HUES64 (cell line): ENCODE data around the gene LYPD3.
"Not testable (repeated sequence)": the region's sequence is repeated elsewhere in the genome, so short reads cannot be mapped to it uniquely, and the experiment has no call there.

Experiments used
- H3K27ac ChIP-seq: 2 replicates; pipeline ENCODE4 v1.7.0; 2013; ENCODE audit warnings: low read depth, low read length, inconsistent platforms
- H3K27me3 ChIP-seq: 2 replicates; pipeline ENCODE4 v1.6.1; 2013; ENCODE audit warnings: mild to moderate bottlenecking, low read length; ENCODE audit not compliant: insufficient read depth
- H3K36me3 ChIP-seq: 2 replicates; pipeline ENCODE4 v1.6.1; 2013; ENCODE audit warnings: mild to moderate bottlenecking, low read length; ENCODE audit not compliant: insufficient read depth
- H3K4me1 ChIP-seq: 2 replicates; pipeline ENCODE4 v1.6.1; 2013; ENCODE audit warnings: mild to moderate bottlenecking, low read length, moderate library complexity; ENCODE audit not compliant: insufficient read depth
- H3K4me3 ChIP-seq: 2 replicates; pipeline ENCODE4 v1.5.1; 2013; ENCODE audit warnings: mild to moderate bottlenecking, low read length, moderate library complexity
- H3K9ac ChIP-seq: 2 replicates; pipeline ENCODE4 v1.6.1; 2013; ENCODE audit warnings: mild to moderate bottlenecking, low read depth, low read length
- H3K9me3 ChIP-seq: 2 replicates; pipeline ENCODE4 v1.6.1; 2013; ENCODE audit warnings: low read depth, low read length; ENCODE audit not compliant: insufficient read depth
- WGBS: fragments of 150-250, 120-280 bp; methylation state at CpG from one replicate; pipeline ENCODE4 v1.1.7; 2013; ENCODE audit warnings: missing lambda C conversion rate; 5-methylcytosine and 5-hydroxymethylcytosine counted together

Gene LYPD3

GRCh38 chr19:43444531-43445287, 20.7 kb downstream of the LYPD3 start:
- H3K4me1 ChIP-seq = no peaks in the 10 kb centered on the region
- WGBS = 92% methylated on average over 15 of the region's 15 CpGs
- H3K27ac ChIP-seq = no peak overlapping the region
- H3K4me3 ChIP-seq = no peak overlapping the region
- H3K27me3 ChIP-seq = no peaks in the 10 kb centered on the region
- H3K9me3 ChIP-seq = no peaks in the 10 kb centered on the region
- no peaks in the 10 kb centered on the region for H3K36me3 ChIP-seq
- H3K9ac ChIP-seq = no peak overlapping the region

- not testable (repeated sequence) for H3K27ac ChIP-seq, H3K4me1 ChIP-seq, H3K9me3 ChIP-seq, H3K27me3 ChIP-seq, H3K9ac ChIP-seq, H3K4me3 ChIP-seq, H3K36me3 ChIP-seq
- WGBS = 93% methylated on average over 9 of the region's 9 CpGs
Observed at GRCh38 chr19:43444091-43444490, 21.3 kb downstream of the LYPD3 start.

- H3K36me3 ChIP-seq = no peaks in the 10 kb centered on the region
- no peaks in the 10 kb centered on the region for H3K9me3 ChIP-seq
- H3K9ac ChIP-seq = no peak overlapping the region
- H3K27ac ChIP-seq = no peak overlapping the region
- no peaks in the 10 kb centered on the region for H3K27me3 ChIP-seq
- H3K4me1 ChIP-seq = no peaks in the 10 kb centered on the region
- 87% methylated on average over 2 of the region's 3 CpGs for WGBS
- H3K4me3 ChIP-seq = no peak overlapping the region
Observed at GRCh38 chr19:43441716-43442115, 23.7 kb downstream of the LYPD3 start.

GRCh38 chr19:43439709-43440063, 25.7 kb downstream of the LYPD3 start:
- no peaks in the 10 kb centered on the region for H3K4me1 ChIP-seq
- H3K9me3 ChIP-seq = no peaks in the 10 kb centered on the region
- no peak overlapping the region for H3K9ac ChIP-seq
- no peaks in the 10 kb centered on the region for H3K36me3 ChIP-seq
- no peaks in the 10 kb centered on the region for H3K27me3 ChIP-seq
- no peak overlapping the region for H3K4me3 ChIP-seq
- H3K27ac ChIP-seq = no peak overlapping the region

- 91% methylated on average over 9 of the region's 14 CpGs for WGBS
- Histone ChIP-seq H3K9ac (no peak overlapping the region), H3K4me3 (no peak overlapping the region)
Observed at GRCh38 chr19:43439032-43439708, 26.2 kb downstream of the LYPD3 start.

GRCh38 chr19:43438291-43439031, 26.9 kb downstream of the LYPD3 start:
- no peaks in the 10 kb centered on the region for H3K27me3 ChIP-seq
- no peak overlapping the region for H3K4me3 ChIP-seq
- 93% methylated on average over 9 of the region's 9 CpGs for WGBS
- H3K27ac ChIP-seq = no peak overlapping the region
- H3K9me3 ChIP-seq = no peaks in the 10 kb centered on the region
- no peaks in the 10 kb centered on the region for H3K4me1 ChIP-seq
- no peak overlapping the region for H3K9ac ChIP-seq
- no peaks in the 10 kb centered on the region for H3K36me3 ChIP-seq

More at GRCh38 chr19:43439032-43439708, 26.2 kb downstream of the LYPD3 start:
- Histone ChIP-seq H3K27me3 (no peaks in the 10 kb centered on the region), H3K36me3 (no peaks in the 10 kb centered on the region), H3K4me1 (no peaks in the 10 kb centered on the region), H3K27ac (no peak overlapping the region), H3K9me3 (no peaks in the 10 kb centered on the region)

- no peak overlapping the region for H3K4me3 ChIP-seq
- H3K4me1 ChIP-seq = no peaks in the 10 kb centered on the region
- H3K9me3 ChIP-seq = no peaks in the 10 kb centered on the region
- whole genome bisulfite sequencing = 96% methylated on average over 6 of the region's 6 CpGs
- H3K36me3 ChIP-seq = no peaks in the 10 kb centered on the region
- no peak overlapping the region for H3K27ac ChIP-seq
- no peaks in the 10 kb centered on the region for H3K27me3 ChIP-seq
- H3K9ac ChIP-seq = no peak overlapping the region
Observed at GRCh38 chr19:43437712-43438111, 27.7 kb downstream of the LYPD3 start.

GRCh38 chr19:43437284-43437683, 28.1 kb downstream of the LYPD3 start:
- not testable (repeated sequence) for H3K36me3 ChIP-seq, H3K27ac ChIP-seq, H3K9ac ChIP-seq, H3K4me1 ChIP-seq, H3K4me3 ChIP-seq, H3K27me3 ChIP-seq, H3K9me3 ChIP-seq
- 90% methylated on average over 11 of the region's 11 CpGs for WGBS

- no peaks in the 10 kb centered on the region for H3K9me3 ChIP-seq
- no peaks in the 10 kb centered on the region for H3K4me1 ChIP-seq
- no peak overlapping the region for H3K27ac ChIP-seq
- WGBS = 91% methylated on average over 3 of the region's 3 CpGs
- no peak overlapping the region for H3K4me3 ChIP-seq
- no peaks in the 10 kb centered on the region for H3K36me3 ChIP-seq
- H3K9ac ChIP-seq = no peak overlapping the region
- no peaks in the 10 kb centered on the region for H3K27me3 ChIP-seq
Observed at GRCh38 chr19:43435775-43436174, 29.6 kb downstream of the LYPD3 start.

- WGBS = 96% methylated on average over 6 of the region's 6 CpGs
- Histone ChIP-seq H3K27me3 (no peaks in the 10 kb centered on the region), H3K27ac (no peak overlapping the region), H3K36me3 (no peaks in the 10 kb centered on the region), H3K4me3 (no peak overlapping the region), H3K9ac (no peak overlapping the region), H3K9me3 (no peaks in the 10 kb centered on the region), H3K4me1 (no peaks in the 10 kb centered on the region)
Observed at GRCh38 chr19:43433689-43434088, 31.7 kb downstream of the LYPD3 start.

- H3K27me3 ChIP-seq = no peaks in the 10 kb centered on the region
- no peak overlapping the region for H3K9ac ChIP-seq
- no peak overlapping the region for H3K27ac ChIP-seq
- WGBS = 95% methylated on average over 2 of the region's 2 CpGs
- H3K4me1 ChIP-seq = no peaks in the 10 kb centered on the region
- no peaks in the 10 kb centered on the region for H3K36me3 ChIP-seq
- H3K4me3 ChIP-seq = no peak overlapping the region
- H3K9me3 ChIP-seq = no peaks in the 10 kb centered on the region
Observed at GRCh38 chr19:43433358-43433673, 32.1 kb downstream of the LYPD3 start.
